HepG2 (cell line): ENCODE data around the gene FN1. TPM values are rescaled to one million over a fixed set of nuclear protein-coding genes. Genes with fewer than 3 reads are reported as not detected.

Experiments
- ATAD3A ChIP-seq: sonication (generic); formaldehyde crosslinking; IDR thresholded peaks from 2 replicates; pipeline ENCODE4 v1.4.0; 2020; ENCODE audit warnings: missing genetic modification reagents
- CCDC6 ChIP-seq: sonication (generic); formaldehyde crosslinking; IDR thresholded peaks from 2 replicates; pipeline ENCODE4 v1.8.1; 2022; ENCODE audit warnings: mild to moderate bottlenecking, missing genetic modification reagents, moderate library complexity
- CREB3 ChIP-seq: sonication (generic); formaldehyde crosslinking; IDR thresholded peaks from 2 replicates; pipeline ENCODE4 v1.5.0; 2020; ENCODE audit warnings: missing genetic modification reagents
- EED ChIP-seq: sonication (generic); formaldehyde crosslinking; IDR thresholded peaks from 2 replicates; pipeline ENCODE4 v1.5.0; 2020; ENCODE audit warnings: mild to moderate bottlenecking, missing genetic modification reagents
- FOXC1 ChIP-seq: sonication (generic); formaldehyde crosslinking; IDR thresholded peaks from 2 replicates; pipeline ENCODE4 v1.8.0; 2022; ENCODE audit warnings: mild to moderate bottlenecking, missing genetic modification reagents, borderline replicate concordance
- FUBP1 ChIP-seq: sonication (generic); formaldehyde crosslinking; IDR thresholded peaks from 2 replicates; pipeline ENCODE4 v1.5.1; 2020; ENCODE audit warnings: missing genetic modification reagents, mild to moderate bottlenecking, borderline replicate concordance
- GATAD1 ChIP-seq: IDR thresholded peaks from 2 replicates; pipeline ENCODE4 v1.6.1; 2016; ENCODE audit warnings: missing genetic modification reagents, missing compliant biosample characterization
- HDAC1 ChIP-seq: sonication (generic); formaldehyde crosslinking; IDR thresholded peaks from 2 replicates; pipeline ENCODE4 v1.5.1; 2020; ENCODE audit warnings: mild to moderate bottlenecking, missing genetic modification reagents
- HOXD1 ChIP-seq: sonication (generic); formaldehyde crosslinking; IDR thresholded peaks from 2 replicates; pipeline ENCODE4 v1.5.0; 2020; ENCODE audit warnings: missing genetic modification reagents
- LRRFIP1 ChIP-seq: sonication (generic); formaldehyde crosslinking; conservative IDR thresholded peaks from 2 replicates; pipeline ENCODE4 v1.4.0; 2020; ENCODE audit warnings: missing genetic modification reagents
- NFIB ChIP-seq: sonication (generic); formaldehyde crosslinking; IDR thresholded peaks from 2 replicates; pipeline ENCODE4 v1.9.0; 2021; ENCODE audit warnings: missing genetic modification reagents, mild to moderate bottlenecking, borderline replicate concordance
- RARG ChIP-seq: sonication (generic); formaldehyde crosslinking; IDR thresholded peaks from 2 replicates; pipeline ENCODE4 v1.4.0; 2020; ENCODE audit warnings: low read depth, mild to moderate bottlenecking, missing genetic modification reagents
- RFX1 ChIP-seq: fragments of 450-650 bp; IDR thresholded peaks from 2 replicates; pipeline ENCODE4 v1.6.1; 2017
- SMARCC2 ChIP-seq: fragments of 450-650 bp; IDR thresholded peaks from 2 replicates; pipeline ENCODE4 v1.6.1; 2017; ENCODE audit warnings: antibody characterized with exemption, mild to moderate bottlenecking
- SRF ChIP-seq: IDR thresholded peaks from 2 replicates; pipeline ENCODE4 v1.6.1; 2011; ENCODE audit warnings: mild to moderate bottlenecking, low read depth, low read length, moderate library complexity
- ZBTB34 ChIP-seq: sonication (generic); formaldehyde crosslinking; IDR thresholded peaks from 2 replicates; pipeline ENCODE4 v1.8.0; 2022; ENCODE audit warnings: mild to moderate bottlenecking, missing genetic modification reagents
- ZFP36 ChIP-seq: fragments of 150-350 bp; IDR thresholded peaks from 2 replicates; pipeline ENCODE4 v1.6.1; 2018; ENCODE audit warnings: borderline replicate concordance, low read length, low read depth; ENCODE audit not compliant: partially characterized antibody
- ZKSCAN1 ChIP-seq: fragments of 150-350 bp; IDR thresholded peaks from 2 replicates; pipeline ENCODE4 v1.6.1; 2014; ENCODE audit warnings: low read length
- ZNF232 ChIP-seq: sonication (generic); formaldehyde crosslinking; IDR thresholded peaks from 2 replicates; pipeline ENCODE4 v1.4.0; 2020; ENCODE audit warnings: missing genetic modification reagents, borderline replicate concordance
- ZNF441 ChIP-seq: sonication (generic); formaldehyde crosslinking; IDR thresholded peaks from 2 replicates; pipeline ENCODE4 v1.7.0; 2021; ENCODE audit warnings: missing genetic modification reagents, borderline replicate concordance
- ZNF503 ChIP-seq: sonication (generic); formaldehyde crosslinking; IDR thresholded peaks from 2 replicates; pipeline ENCODE4 v1.4.0; 2020; ENCODE audit warnings: missing genetic modification reagents
- ZNF773 ChIP-seq: sonication (generic); formaldehyde crosslinking; IDR thresholded peaks from 2 replicates; pipeline ENCODE4 v1.4.0; 2020; ENCODE audit warnings: missing genetic modification reagents, borderline replicate concordance
- polyA plus RNA-seq, 8 experiments: library from polyadenylated mRNA; depleted of rRNA in 3 of 8; stranded (reverse) in 7 of 8; unstranded in 1 of 8; fragments of >200 nt; fragmentation: Illumina TruSeq in 4 of 8; extraction: Trizol in 4 of 8; gene quantifications; 2 replicates each; pipeline versions ENCODE4 v1.2.1 to v1.2.3, GENCODE V29; 2011 to 2016; ENCODE audit warnings: low read depth in 4 of 8, missing spikeins in 1 of 8, mixed read lengths in 1 of 8; ENCODE audit not compliant: insufficient read depth in 1 of 8
- total RNA-seq, 5 experiments: library from RNA; depleted of rRNA; stranded (reverse); fragments of >200 nt; fragmentation: Illumina TruSeq; extraction: Trizol; gene quantifications; 2 replicates each; pipeline ENCODE4 v1.2.3, GENCODE V29; 2016; ENCODE audit warnings: low read depth in 1 of 5

The FN1 gene
- total and polyA plus RNA-seq, 2 of the 13 experiments (the other 11 are each of a cell fraction or from before 2014, with no cell fraction given) = 1,847 to 6,471 TPM

GRCh38 chr2:215420471-215420935 is 15.4 kb downstream of the FN1 start (continued):
- TF ChIP-seq FOXC1 = no peak
- 0 out of 2 replicates have a peak, but pooled peaks have one; percentile 10 for TF ChIP-seq ZKSCAN1
- TF ChIP-seq GATAD1 (CRISPR knock-in tag) = peak; percentile 58; the same call in 1 of the 2 replicates
- no peak for TF ChIP-seq NFIB (CRISPR knock-in tag)
- no peak for TF ChIP-seq ATAD3A (CRISPR knock-in tag)
- peak; percentile 83; the same call in 1 of the 2 replicates for TF ChIP-seq CCDC6 (CRISPR knock-in tag)
- no peak for TF ChIP-seq RFX1
- TF ChIP-seq FUBP1 = 0 out of 2 replicates have a peak, but pooled peaks have one; percentile 32
- no peak for TF ChIP-seq SMARCC2
- no peak for TF ChIP-seq RARG (CRISPR knock-in tag)
- TF ChIP-seq ZNF441 (CRISPR knock-in tag) = peak; percentile 80; the same call in 1 of the 2 replicates
- no peak for TF ChIP-seq SRF
- no peak for TF ChIP-seq ZFP36
- TF ChIP-seq EED (CRISPR knock-in tag) = no peak
- TF ChIP-seq HOXD1 (CRISPR knock-in tag) = 0 out of 2 replicates have a peak, but pooled peaks have one; percentile 75
- TF ChIP-seq CREB3 (CRISPR knock-in tag) = no peak
- TF ChIP-seq ZNF503 = 0 out of 2 replicates have a peak, but pooled peaks have one; percentile 46
- TF ChIP-seq HDAC1 (CRISPR knock-in tag) = peak; percentile 37; the same call in 1 of the 2 replicates
- no peak for TF ChIP-seq ZNF773
- TF ChIP-seq ZNF232 (CRISPR knock-in tag) = peak; percentile 67; the same call in 1 of the 2 replicates
- TF ChIP-seq ZBTB34 (CRISPR knock-in tag) = no peak
- no peak for TF ChIP-seq LRRFIP1 (CRISPR knock-in tag)
